HepG2 (cell line): ENCODE results near the gene IRF2BPL. TPM values are rescaled to one million over a fixed set of nuclear protein-coding genes. Genes with fewer than 3 reads are reported as not detected.
A peak's percentile ranks its signal among the peaks of the same experiment; 100 is the strongest.

ENCODE experiments used
- CEBPB ChIP-seq: IDR thresholded peaks from 2 replicates; pipeline ENCODE4 v1.6.1; 2011; ENCODE audit warnings: low read depth, low read length, improper control_type of control experiment, borderline replicate concordance
- CEBPG ChIP-seq: IDR thresholded peaks from 2 replicates; pipeline ENCODE4 v1.6.1; 2016
- FOXA1 ChIP-seq, 2 experiments: fragments of 450-650 bp in 1 of 2; sonication (generic) in 1 of 2; formaldehyde crosslinking in 1 of 2; IDR thresholded peaks; 2 replicates each; pipeline versions ENCODE4 v1.4.0 to v1.6.1; 2016 to 2020; ENCODE audit warnings: missing genetic modification reagents in 1 of 2
- GATAD2A ChIP-seq: IDR thresholded peaks from 2 replicates; pipeline ENCODE4 v1.6.1; 2016
- HMG20A ChIP-seq: IDR thresholded peaks from 2 replicates; pipeline ENCODE4 v1.6.1; 2016; ENCODE audit warnings: borderline replicate concordance
- JUN ChIP-seq: sonication (generic); formaldehyde crosslinking; IDR thresholded peaks from 2 replicates; pipeline ENCODE4 v1.4.0; 2020; ENCODE audit warnings: mild to moderate bottlenecking, missing genetic modification reagents
- MAZ ChIP-seq, 2 experiments: sonication (generic) in 1 of 2; formaldehyde crosslinking in 1 of 2; IDR thresholded peaks; 2 replicates each; pipeline versions ENCODE4 v1.5.0 to v1.6.1; 2012 to 2020; ENCODE audit warnings: low read depth in 2 of 2, mild to moderate bottlenecking in 2 of 2, borderline replicate concordance in 1 of 2, improper control_type of control experiment in 1 of 2, low read length in 1 of 2, missing genetic modification reagents in 1 of 2, moderate library complexity in 1 of 2
- MTERF4 ChIP-seq: sonication (generic); formaldehyde crosslinking; IDR thresholded peaks from 2 replicates; pipeline ENCODE4 v1.8.0; 2023; ENCODE audit warnings: mild to moderate bottlenecking, missing genetic modification reagents
- NCOR1 ChIP-seq: fragments of 200-600 bp; sonication (generic); IDR thresholded peaks from 2 replicates; pipeline ENCODE4 v1.7.0; 2017; ENCODE audit warnings: antibody characterized with exemption, low read length, borderline replicate concordance
- PATZ1 ChIP-seq: sonication (generic); formaldehyde crosslinking; IDR thresholded peaks from 2 replicates; pipeline ENCODE4 v1.4.0; 2020; ENCODE audit warnings: missing genetic modification reagents
- RBM22 ChIP-seq: fragments of 200-400 bp; formaldehyde crosslinking; optimal IDR thresholded peaks from 2 replicates; pipeline ENCODE3; 2017; ENCODE audit warnings: mild to moderate bottlenecking, low read length, moderate library complexity
- SAP130 ChIP-seq: IDR thresholded peaks from 2 replicates; pipeline ENCODE4 v1.6.1; 2016; ENCODE audit warnings: low read depth
- SKI ChIP-seq: fragments of 450-650 bp; IDR thresholded peaks from one replicate; pipeline ENCODE4 v1.6.1; 2018; ENCODE audit warnings: mild to moderate bottlenecking; ENCODE audit not compliant: partially characterized antibody
- SP5 ChIP-seq: IDR thresholded peaks from 2 replicates; pipeline ENCODE4 v1.6.1; 2016; ENCODE audit warnings: low read depth, borderline replicate concordance
- SRSF1 ChIP-seq: fragments of 200-400 bp; formaldehyde crosslinking; optimal IDR thresholded peaks from 2 replicates; pipeline ENCODE3; 2017; ENCODE audit warnings: mild to moderate bottlenecking, low read depth, low read length, moderate library complexity
- TEAD3 ChIP-seq: optimal IDR thresholded peaks from 2 replicates; pipeline ENCODE3; 2016; ENCODE audit warnings: borderline replicate concordance
- U2AF1 ChIP-seq: fragments of 200-400 bp; formaldehyde crosslinking; optimal IDR thresholded peaks from 2 replicates; pipeline ENCODE3; 2017; ENCODE audit warnings: mild to moderate bottlenecking, low read depth, low read length
- ZBTB1 ChIP-seq: sonication (generic); formaldehyde crosslinking; IDR thresholded peaks from 2 replicates; pipeline ENCODE4 v1.4.0; 2020; ENCODE audit warnings: missing genetic modification reagents, borderline replicate concordance
- ZBTB42 ChIP-seq: sonication (generic); formaldehyde crosslinking; IDR thresholded peaks from 2 replicates; pipeline ENCODE4 v1.5.0; 2020; ENCODE audit warnings: mild to moderate bottlenecking, missing genetic modification reagents
- ZEB1 ChIP-seq: IDR thresholded peaks from 2 replicates; pipeline ENCODE4 v1.6.1; 2012; ENCODE audit warnings: mild to moderate bottlenecking, low read depth, inconsistent platforms; ENCODE audit not compliant: insufficient replicate concordance
- ZMAT3 ChIP-seq: sonication (generic); formaldehyde crosslinking; conservative IDR thresholded peaks from 2 replicates; pipeline ENCODE4 v1.7.0; 2021; ENCODE audit warnings: missing genetic modification reagents
- ZNF234 ChIP-seq: sonication (generic); formaldehyde crosslinking; conservative IDR thresholded peaks from 2 replicates; pipeline ENCODE4 v1.5.1; 2020; ENCODE audit warnings: mild to moderate bottlenecking, missing genetic modification reagents
- ZNF251 ChIP-seq: sonication (generic); formaldehyde crosslinking; IDR thresholded peaks from 2 replicates; pipeline ENCODE4 v1.9.0; 2021; ENCODE audit warnings: mild to moderate bottlenecking, missing genetic modification reagents
- ZNF331 ChIP-seq: sonication (generic); formaldehyde crosslinking; IDR thresholded peaks from 2 replicates; pipeline ENCODE4 v1.4.0; 2020; ENCODE audit warnings: missing genetic modification reagents
- ZNF33B ChIP-seq: sonication (generic); formaldehyde crosslinking; IDR thresholded peaks from 2 replicates; pipeline ENCODE4 v1.5.1; 2020; ENCODE audit warnings: mild to moderate bottlenecking, missing genetic modification reagents
- ZNF547 ChIP-seq: sonication (generic); formaldehyde crosslinking; IDR thresholded peaks from 2 replicates; pipeline ENCODE4 v1.5.1; 2020; ENCODE audit warnings: mild to moderate bottlenecking, missing genetic modification reagents
- ZNF891 ChIP-seq: sonication (generic); formaldehyde crosslinking; IDR thresholded peaks from 2 replicates; pipeline ENCODE4 v1.5.0; 2020; ENCODE audit warnings: mild to moderate bottlenecking, missing genetic modification reagents
- ZSCAN29 ChIP-seq: sonication (generic); formaldehyde crosslinking; conservative IDR thresholded peaks from 2 replicates; pipeline ENCODE4 v1.4.0; 2020; ENCODE audit warnings: mild to moderate bottlenecking, missing genetic modification reagents
- polyA plus RNA-seq, 8 experiments: library from polyadenylated mRNA; depleted of rRNA in 3 of 8; stranded (reverse) in 7 of 8; unstranded in 1 of 8; fragments of >200 nt; fragmentation: Illumina TruSeq in 4 of 8; extraction: Trizol in 4 of 8; gene quantifications; 2 replicates each; pipeline versions ENCODE4 v1.2.1 to v1.2.3, GENCODE V29; 2011 to 2016; ENCODE audit warnings: low read depth in 4 of 8, missing spikeins in 1 of 8, mixed read lengths in 1 of 8; ENCODE audit not compliant: insufficient read depth in 1 of 8
- total RNA-seq, 5 experiments: library from RNA; depleted of rRNA; stranded (reverse); fragments of >200 nt; fragmentation: Illumina TruSeq; extraction: Trizol; gene quantifications; 2 replicates each; pipeline ENCODE4 v1.2.3, GENCODE V29; 2016; ENCODE audit warnings: low read depth in 1 of 5
- TF ChIP-seq, protein P1 (sequence below): sonication (generic); formaldehyde crosslinking; IDR thresholded peaks from 2 replicates; pipeline ENCODE4 v1.4.0; 2020; ENCODE audit warnings: mild to moderate bottlenecking, missing genetic modification reagents
- TF ChIP-seq, protein P2 (sequence below): sonication (generic); formaldehyde crosslinking; IDR thresholded peaks from 2 replicates; pipeline ENCODE4 v1.4.0; 2020; ENCODE audit warnings: missing genetic modification reagents

The IRF2BPL gene
- total and polyA plus RNA-seq, 2 of the 13 experiments (the other 11 are each of a cell fraction or from before 2014, with no cell fraction given): 6.6 to 8.4 TPM

- TF ChIP-seq PATZ1 (CRISPR knock-in tag) (peak; percentile 69), SP5 (CRISPR knock-in tag) (peak; percentile 68), ZNF891 (no peak), ZSCAN29 (CRISPR knock-in tag) (no peak), HMG20A (CRISPR knock-in tag) (0 out of 2 replicates have a peak, but pooled peaks have one; percentile 52), RBM22 (no peak), ZMAT3 (no peak), NCOR1 (no peak), ZNF331 (peak; percentile 45; the same call in 1 of the 2 replicates), SRSF1 (no peak), CEBPG (CRISPR knock-in tag) (peak; percentile 87), ZBTB42 (CRISPR knock-in tag) (peak; percentile 99), U2AF1 (no peak), ZEB1 (peak; percentile 74), FOXA1 (IDR thresholded peaks at IDR 0.05) (no peak), FOXA1 (CRISPR knock-in tag; IDR thresholded peaks at IDR 0.05) (peak; percentile 57), ZNF547 (CRISPR knock-in tag) (no peak), MTERF4 (CRISPR knock-in tag) (no peak), ZNF234 (CRISPR knock-in tag) (no peak), ZNF33B (CRISPR knock-in tag) (no peak), JUN (CRISPR knock-in tag) (no peak), CEBPB (0 out of 2 replicates have a peak, but pooled peaks have one; percentile 48), TEAD3 (peak; percentile 95), ZNF251 (CRISPR knock-in tag) (no peak), MAZ (IDR thresholded peaks at IDR 0.05; ENCODE audit: borderline replicate concordance, low read depth, low read length) (no peak), MAZ (CRISPR knock-in tag; IDR thresholded peaks at IDR 0.05; ENCODE audit: low read depth) (no peak), SKI (no peak), SAP130 (CRISPR knock-in tag) (peak; percentile 72), GATAD2A (CRISPR knock-in tag) (peak; percentile 78), ZBTB1 (CRISPR knock-in tag) (no peak)
- TF ChIP-seq, protein P1, sequence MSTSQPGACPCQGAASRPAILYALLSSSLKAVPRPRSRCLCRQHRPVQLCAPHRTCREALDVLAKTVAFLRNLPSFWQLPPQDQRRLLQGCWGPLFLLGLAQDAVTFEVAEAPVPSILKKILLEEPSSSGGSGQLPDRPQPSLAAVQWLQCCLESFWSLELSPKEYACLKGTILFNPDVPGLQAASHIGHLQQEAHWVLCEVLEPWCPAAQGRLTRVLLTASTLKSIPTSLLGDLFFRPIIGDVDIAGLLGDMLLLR (CRISPR knock-in tag): no peak
- TF ChIP-seq, protein P2, sequence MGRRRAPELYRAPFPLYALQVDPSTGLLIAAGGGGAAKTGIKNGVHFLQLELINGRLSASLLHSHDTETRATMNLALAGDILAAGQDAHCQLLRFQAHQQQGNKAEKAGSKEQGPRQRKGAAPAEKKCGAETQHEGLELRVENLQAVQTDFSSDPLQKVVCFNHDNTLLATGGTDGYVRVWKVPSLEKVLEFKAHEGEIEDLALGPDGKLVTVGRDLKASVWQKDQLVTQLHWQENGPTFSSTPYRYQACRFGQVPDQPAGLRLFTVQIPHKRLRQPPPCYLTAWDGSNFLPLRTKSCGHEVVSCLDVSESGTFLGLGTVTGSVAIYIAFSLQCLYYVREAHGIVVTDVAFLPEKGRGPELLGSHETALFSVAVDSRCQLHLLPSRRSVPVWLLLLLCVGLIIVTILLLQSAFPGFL (CRISPR knock-in tag): no peak
Observed at GRCh38 chr14:77044783-77045237, 16.3 kb upstream of the IRF2BPL start (continued).
